Vagina (tissue), 2 donors: ENCODE results near the gene ARSD. TPM values are rescaled to one million over a fixed set of nuclear protein-coding genes. Genes with fewer than 3 reads are reported as not detected.

Source experiments
- DNase-seq, 2 donors: peaks; one replicate each; pipeline ENCODE4 v3.0.0-alpha.2; 2017; ENCODE audit errors: extremely low spot score in 2 of 2
- H3K27ac ChIP-seq: fragments of 200-600 bp; sonication (generic); one replicate; pipeline ENCODE4 v1.5.1; 2019
- H3K27me3 ChIP-seq: fragments of 200-600 bp; sonication (generic); one replicate; pipeline ENCODE4 v1.5.1; 2019
- H3K36me3 ChIP-seq, 2 donors: fragments of 200-600 bp; sonication (generic); one replicate each; pipeline ENCODE4 v1.5.1; 2017 to 2019
- H3K4me1 ChIP-seq: fragments of 200-600 bp; sonication (generic); one replicate; pipeline ENCODE4 v1.5.1; 2019
- H3K4me3 ChIP-seq, 2 donors: fragments of 200-600 bp; sonication (generic); 1 replicate in 1 of 2; 2 replicates in 1 of 2; pipeline ENCODE4 v1.5.1; 2016 to 2019
- H3K9me3 ChIP-seq: fragments of 200-600 bp; sonication (generic); one replicate; pipeline ENCODE4 v1.5.1; 2019
- POLR2A ChIP-seq, 2 donors: fragments of 450-650 bp; IDR thresholded peaks; one replicate each; pipeline ENCODE4 v1.6.1; 2017; ENCODE audit warnings: antibody characterized with exemption in 2 of 2, mild to moderate bottlenecking in 2 of 2, moderate library complexity in 2 of 2
- POLR2AphosphoS5 ChIP-seq, 2 donors: sonication (generic); formaldehyde crosslinking; IDR thresholded peaks; one replicate each; pipeline ENCODE4 v1.9.0; 2017; ENCODE audit warnings: antibody characterized with exemption in 2 of 2, mild to moderate bottlenecking in 2 of 2, low read depth in 1 of 2; ENCODE audit not compliant: insufficient read depth in 1 of 2
- intact Hi-C: fragments of 100-400 bp; cut with DNase I; formaldehyde crosslinking; loops from one replicate; pipeline ENCODE4 v1.15.1; 2023
- total RNA-seq: library from RNA; depleted of rRNA; stranded (reverse); fragments of >200 nt; gene quantifications from one replicate; pipeline ENCODE4 v1.2.3, GENCODE V29; 2016
- TF ChIP-seq, protein P1 (sequence below), 3 experiments: fragments of 450-650 bp in 2 of 3; fragments of 200-600 bp in 1 of 3; sonication (generic) in 1 of 3; IDR thresholded peaks; one replicate each; pipeline ENCODE4 v1.5.1; 2017 to 2019; ENCODE audit warnings: antibody characterized with exemption in 3 of 3, mild to moderate bottlenecking in 2 of 3, moderate library complexity in 2 of 3

Gene ARSD
- total RNA-seq, 1 donor from 2014 or later: 14.0 TPM

DNA sequence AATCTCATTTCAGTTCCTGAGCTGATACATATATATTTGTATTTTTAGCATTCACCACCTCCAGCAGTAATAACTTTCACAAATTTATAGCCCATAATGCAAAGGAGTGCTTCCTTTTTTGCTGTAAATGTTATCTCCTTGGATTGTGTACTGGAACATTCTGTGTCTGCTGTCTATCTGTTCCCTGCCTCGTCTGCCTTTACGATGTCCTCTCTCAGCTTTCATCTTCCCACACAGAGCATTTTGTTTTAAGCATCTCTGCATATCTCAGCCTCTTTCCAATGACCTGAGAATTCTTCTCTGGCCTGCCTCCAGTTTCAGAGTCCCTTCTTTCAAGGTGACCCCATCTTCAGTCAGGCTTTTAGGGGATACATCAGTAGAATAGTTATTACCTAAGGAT, 57.3 kb downstream of the ARSD start:
- no peak overlapping the region for H3K27ac ChIP-seq
- intact Hi-C loops: no loop called here
- no peaks in the 10 kb centered on the region for H3K9me3 ChIP-seq
- H3K36me3 ChIP-seq: no peaks in the 10 kb centered on the region
- H3K27me3 ChIP-seq: no peaks in the 10 kb centered on the region
- DNase-seq: no peak
- no peaks in the 10 kb centered on the region for H3K4me1 ChIP-seq
- H3K4me3 ChIP-seq: no peak overlapping the region
- TF ChIP-seq POLR2AphosphoS5 (IDR thresholded peaks at IDR 0.05; ENCODE audit: insufficient read depth in 1 of 2, low read depth in 1 of 2): no peak
- TF ChIP-seq, protein P1, sequence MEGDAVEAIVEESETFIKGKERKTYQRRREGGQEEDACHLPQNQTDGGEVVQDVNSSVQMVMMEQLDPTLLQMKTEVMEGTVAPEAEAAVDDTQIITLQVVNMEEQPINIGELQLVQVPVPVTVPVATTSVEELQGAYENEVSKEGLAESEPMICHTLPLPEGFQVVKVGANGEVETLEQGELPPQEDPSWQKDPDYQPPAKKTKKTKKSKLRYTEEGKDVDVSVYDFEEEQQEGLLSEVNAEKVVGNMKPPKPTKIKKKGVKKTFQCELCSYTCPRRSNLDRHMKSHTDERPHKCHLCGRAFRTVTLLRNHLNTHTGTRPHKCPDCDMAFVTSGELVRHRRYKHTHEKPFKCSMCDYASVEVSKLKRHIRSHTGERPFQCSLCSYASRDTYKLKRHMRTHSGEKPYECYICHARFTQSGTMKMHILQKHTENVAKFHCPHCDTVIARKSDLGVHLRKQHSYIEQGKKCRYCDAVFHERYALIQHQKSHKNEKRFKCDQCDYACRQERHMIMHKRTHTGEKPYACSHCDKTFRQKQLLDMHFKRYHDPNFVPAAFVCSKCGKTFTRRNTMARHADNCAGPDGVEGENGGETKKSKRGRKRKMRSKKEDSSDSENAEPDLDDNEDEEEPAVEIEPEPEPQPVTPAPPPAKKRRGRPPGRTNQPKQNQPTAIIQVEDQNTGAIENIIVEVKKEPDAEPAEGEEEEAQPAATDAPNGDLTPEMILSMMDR (IDR thresholded peaks at IDR 0.05): no peak
- no peak for TF ChIP-seq POLR2A (IDR thresholded peaks at IDR 0.05)

DNA sequence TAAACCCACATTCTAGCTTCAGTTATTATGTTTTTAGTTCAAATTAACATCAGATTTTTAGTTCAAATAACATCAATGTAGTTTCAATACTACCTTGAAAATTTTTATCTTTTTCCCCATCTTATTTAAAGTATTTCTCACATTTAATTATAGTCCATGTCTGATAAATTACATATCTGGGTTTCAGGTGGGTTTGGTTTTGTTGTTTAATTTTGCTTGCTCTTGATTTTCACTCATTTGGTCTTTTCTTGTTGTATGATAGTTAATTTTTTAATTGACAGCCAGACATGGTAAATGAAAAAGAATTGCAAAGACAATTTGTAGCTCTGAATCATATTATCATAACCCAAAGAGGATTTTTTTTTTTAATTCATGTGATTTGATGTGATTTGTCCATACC, 58.5 kb downstream of the ARSD start:
- H3K36me3 ChIP-seq: no peaks in the 10 kb centered on the region
- intact Hi-C loops: no loop called here
- H3K4me3 ChIP-seq: no peak overlapping the region
- no peak for TF ChIP-seq POLR2A (IDR thresholded peaks at IDR 0.05)
- no peak for TF ChIP-seq POLR2AphosphoS5 (IDR thresholded peaks at IDR 0.05; ENCODE audit: insufficient read depth in 1 of 2, low read depth in 1 of 2)
- TF ChIP-seq, protein P1 (IDR thresholded peaks at IDR 0.05): no peak
- no peaks in the 10 kb centered on the region for H3K27me3 ChIP-seq
- H3K9me3 ChIP-seq: no peaks in the 10 kb centered on the region
- DNase-seq: no peak
- no peak overlapping the region for H3K27ac ChIP-seq
- no peaks in the 10 kb centered on the region for H3K4me1 ChIP-seq

DNA sequence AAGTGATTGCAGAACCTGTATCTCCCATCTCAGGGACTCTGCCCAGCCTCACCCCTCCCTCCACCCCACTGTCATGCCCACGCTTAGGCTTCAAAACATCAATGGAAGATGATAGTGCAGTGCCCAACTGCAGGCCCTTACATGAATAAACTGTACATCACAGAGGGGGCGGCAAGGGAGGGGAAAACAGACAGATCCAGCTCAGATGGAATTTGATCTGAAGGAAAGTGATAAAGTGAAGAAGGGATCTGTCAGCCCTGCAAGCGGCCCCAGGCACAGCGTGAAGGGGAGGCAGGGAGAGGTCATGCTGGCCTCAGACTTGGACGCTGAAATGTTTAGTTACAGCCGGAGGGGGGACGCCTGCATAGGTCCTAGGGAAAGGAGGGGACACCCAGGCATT, 61.9 kb downstream of the ARSD start:
- Histone ChIP-seq H3K9me3 (no peaks in the 10 kb centered on the region), H3K27me3 (no peaks in the 10 kb centered on the region), H3K4me3 (no peak overlapping the region), H3K36me3 (no peaks in the 10 kb centered on the region), H3K27ac (no peak overlapping the region), H3K4me1 (no peaks in the 10 kb centered on the region)
- intact Hi-C loops: no loop called here
- DNase-seq: peak in 1 of 2 donors; percentile 16
- TF ChIP-seq POLR2A (IDR thresholded peaks at IDR 0.05) (no peak), POLR2AphosphoS5 (IDR thresholded peaks at IDR 0.05; ENCODE audit: insufficient read depth in 1 of 2, low read depth in 1 of 2) (no peak)
- TF ChIP-seq, protein P1 (IDR thresholded peaks at IDR 0.05): no peak

DNA sequence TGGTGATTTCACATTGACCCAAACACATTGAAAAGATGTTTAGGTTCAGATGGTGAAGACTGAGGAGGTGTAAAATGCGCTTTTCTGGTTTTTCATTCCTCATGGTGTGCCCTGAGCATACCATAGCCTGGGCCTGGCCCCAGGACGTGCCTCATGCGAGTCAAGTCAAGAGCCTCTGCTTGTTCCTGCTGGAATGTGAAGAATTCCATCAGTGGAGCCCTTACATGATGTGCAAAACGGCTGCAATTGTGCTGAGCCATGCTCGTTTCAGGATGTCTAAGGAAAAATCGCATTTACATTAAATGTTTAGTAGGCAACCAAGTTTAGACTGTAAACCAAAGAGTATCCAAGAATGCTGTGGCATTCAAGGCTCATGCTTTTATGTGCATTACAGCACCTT, 65.5 kb downstream of the ARSD start:
- intact Hi-C loops: no loop called here
- Histone ChIP-seq H3K9me3 (no peaks in the 10 kb centered on the region), H3K27me3 (no peaks in the 10 kb centered on the region), H3K4me3 (no peak overlapping the region), H3K4me1 (no peaks in the 10 kb centered on the region), H3K27ac (no peak overlapping the region), H3K36me3 (no peaks in the 10 kb centered on the region)
- DNase-seq: no peak
- TF ChIP-seq, protein P1 (IDR thresholded peaks at IDR 0.05): no peak
- TF ChIP-seq POLR2A (IDR thresholded peaks at IDR 0.05) (no peak), POLR2AphosphoS5 (IDR thresholded peaks at IDR 0.05; ENCODE audit: insufficient read depth in 1 of 2, low read depth in 1 of 2) (no peak)

DNA sequence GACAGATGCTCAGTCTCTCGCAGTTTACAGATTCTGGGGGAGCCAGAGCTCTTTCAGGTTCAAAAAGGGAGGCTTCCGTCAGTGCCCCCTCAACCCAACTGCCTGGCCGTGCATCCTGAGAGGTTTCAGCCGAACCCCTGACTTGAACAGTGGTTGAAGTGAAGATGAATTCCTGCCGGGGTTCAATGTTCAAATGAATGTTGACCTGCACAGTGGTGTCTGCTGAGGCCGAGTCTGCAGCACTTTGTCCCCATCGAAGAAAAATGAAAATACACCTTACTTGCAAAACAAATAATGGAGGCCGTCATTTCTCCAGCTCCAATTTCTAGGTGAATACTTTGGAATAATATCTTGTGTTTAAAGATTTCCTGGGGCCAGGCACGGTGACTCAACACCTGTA, 66.7 kb downstream of the ARSD start:
- no peaks in the 10 kb centered on the region for H3K4me1 ChIP-seq
- no peaks in the 10 kb centered on the region for H3K27me3 ChIP-seq
- intact Hi-C loops: no loop called here
- no peak overlapping the region for H3K4me3 ChIP-seq
- H3K9me3 ChIP-seq: no peaks in the 10 kb centered on the region
- no peak for DNase-seq
- no peaks in the 10 kb centered on the region for H3K36me3 ChIP-seq
- H3K27ac ChIP-seq: no peak overlapping the region
- TF ChIP-seq POLR2A (IDR thresholded peaks at IDR 0.05) (no peak), POLR2AphosphoS5 (IDR thresholded peaks at IDR 0.05; ENCODE audit: insufficient read depth in 1 of 2, low read depth in 1 of 2) (no peak)
- TF ChIP-seq, protein P1 (IDR thresholded peaks at IDR 0.05): no peak
